Measurements from ENCODE around the gene ECEL1.
"Not testable (repeated sequence)": the region's sequence is repeated elsewhere in the genome, so short reads cannot be mapped to it uniquely, and the experiment has no call there.

Gene ECEL1

GRCh38 chr2:232464544-232464885 is 23.1 kb downstream of the ECEL1 start:
- DNase-seq (ENCODE audit: low read depth in 2 of 3, low spot score in 2 of 3) = no peak

DNA sequence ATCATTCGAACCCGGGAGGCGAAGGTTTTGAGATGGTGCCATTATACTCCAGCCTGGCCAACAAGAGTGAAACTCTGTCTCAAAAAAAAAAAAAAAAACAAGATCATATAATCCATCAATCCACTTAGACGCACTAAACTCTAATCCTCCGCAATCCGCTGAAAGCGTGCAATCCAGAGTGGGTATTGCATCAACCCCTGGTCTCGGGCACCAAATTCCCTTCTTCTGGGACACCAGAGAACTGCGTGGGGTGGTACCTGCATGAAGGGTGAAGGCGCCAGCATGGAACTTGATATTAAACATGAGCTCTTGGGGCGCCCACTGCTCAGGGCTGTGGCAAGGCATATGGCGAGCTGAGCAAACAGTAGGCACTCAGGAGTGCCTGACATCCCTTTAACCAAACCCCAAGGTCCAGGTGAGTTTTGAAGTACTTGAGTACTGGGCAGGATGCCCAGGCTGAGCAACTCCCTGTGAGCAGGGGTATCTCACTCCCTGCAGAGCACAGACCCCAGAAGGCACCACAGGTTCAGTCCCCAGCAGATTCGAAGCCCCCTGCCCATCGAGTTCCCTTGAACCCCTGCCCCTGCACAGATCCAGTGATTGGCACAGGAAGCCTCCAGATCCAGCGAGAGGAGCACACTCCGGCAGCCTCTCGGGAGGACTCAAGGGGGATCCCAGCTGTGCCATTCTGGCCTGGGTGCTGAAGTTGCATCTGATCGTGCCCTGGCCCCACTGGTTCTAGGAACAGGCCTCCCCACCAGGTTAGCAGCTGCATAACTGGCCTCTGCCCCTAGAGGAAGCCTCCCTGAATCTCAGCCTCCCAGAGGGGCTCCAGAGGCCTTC is 23.7 kb downstream of the ECEL1 start:
- DNase-seq (ENCODE audit: low read depth in 2 of 3, low spot score in 2 of 3) = no peak

DNA sequence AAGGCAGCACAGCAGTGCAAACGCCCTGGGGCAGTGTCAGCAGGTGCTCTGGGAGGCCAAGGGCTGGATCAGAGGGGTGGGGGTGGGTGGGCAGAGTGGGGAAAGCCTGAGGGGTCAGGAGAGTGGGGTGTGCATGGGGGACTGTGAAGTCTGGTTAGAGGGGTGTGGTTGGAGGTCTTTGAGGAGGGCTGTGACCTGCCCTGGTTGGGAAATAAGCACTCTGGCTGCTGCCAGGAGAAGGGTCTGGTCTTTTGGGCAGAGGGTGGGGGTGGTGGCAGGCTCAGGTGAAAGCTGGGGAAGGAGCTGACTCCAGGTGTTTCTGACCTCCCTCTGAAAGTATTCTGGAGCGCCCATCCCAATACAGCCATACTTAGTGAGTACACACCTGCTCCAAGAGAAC is 27.5 kb downstream of the ECEL1 start:
- no peak for DNase-seq (ENCODE audit: low read depth in 2 of 3, low spot score in 2 of 3)

DNA sequence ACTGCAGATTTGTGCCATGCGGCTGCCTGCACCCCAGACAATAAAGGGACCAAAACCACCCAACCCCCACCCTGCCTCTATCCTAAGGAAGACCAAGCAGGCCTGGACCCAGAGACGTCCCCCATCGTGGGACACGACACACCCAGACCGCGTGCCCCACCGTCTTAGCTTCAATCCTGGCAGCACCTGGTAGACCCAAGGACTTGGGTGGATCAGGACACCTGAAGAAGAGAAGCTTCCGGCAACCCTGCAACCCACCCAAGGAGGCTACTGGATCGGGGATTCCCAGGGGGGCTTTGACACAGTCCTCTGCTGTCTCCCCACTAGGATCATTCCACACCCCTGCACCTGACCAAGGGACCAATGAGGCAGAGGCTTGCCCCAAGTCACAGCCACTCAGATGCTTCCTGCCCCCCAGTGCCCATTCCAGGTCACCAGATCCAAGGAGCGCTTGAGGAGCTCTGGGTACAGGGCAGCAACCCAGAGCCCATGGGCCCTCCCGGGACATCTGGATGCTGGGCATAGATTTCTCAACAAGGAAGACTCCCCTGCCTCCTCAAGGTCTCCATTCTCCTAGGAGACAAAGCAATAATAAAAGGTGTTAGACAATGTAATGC is 28.1 kb downstream of the ECEL1 start:
- DNase-seq (ENCODE audit: low read depth in 2 of 3, low spot score in 2 of 3) = no peak

- DNase-seq (ENCODE audit: low read depth in 2 of 3, low spot score in 2 of 3) = no peak
These were observed 28.8 kb downstream of the ECEL1 start for GRCh38 chr2:232458661-232459418.

DNA sequence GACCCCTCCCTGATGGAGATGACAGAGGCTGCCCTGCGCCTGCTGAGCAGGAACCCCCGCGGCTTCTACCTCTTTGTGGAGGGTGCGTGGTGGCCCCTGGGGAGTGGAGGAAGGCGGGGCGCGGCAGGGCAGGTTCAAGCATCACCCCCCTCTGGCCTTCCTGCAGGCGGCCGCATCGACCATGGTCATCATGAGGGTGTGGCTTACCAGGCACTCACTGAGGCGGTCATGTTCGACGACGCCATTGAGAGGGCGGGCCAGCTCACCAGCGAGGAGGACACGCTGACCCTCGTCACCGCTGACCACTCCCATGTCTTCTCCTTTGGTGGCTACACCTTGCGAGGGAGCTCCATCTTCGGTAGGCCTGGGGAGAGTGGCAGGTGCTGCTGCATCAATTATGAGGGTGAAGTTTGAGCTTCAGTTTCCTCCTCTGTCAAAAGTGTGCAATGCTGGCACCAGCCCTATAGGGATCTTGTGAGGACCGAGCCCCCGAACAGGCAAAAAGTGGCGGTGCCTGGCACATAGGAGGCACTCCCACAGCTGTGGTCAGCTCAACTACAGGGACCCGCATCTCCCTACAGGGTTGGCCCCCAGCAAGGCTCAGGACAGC is 29.5 kb downstream of the ECEL1 start:
- no peak for DNase-seq (ENCODE audit: low read depth in 2 of 3, low spot score in 2 of 3)

GRCh38 chr2:232457121-232458011 is 30.3 kb downstream of the ECEL1 start:
- DNase-seq (ENCODE audit: low read depth in 2 of 3, low spot score in 2 of 3) = no peak

DNA sequence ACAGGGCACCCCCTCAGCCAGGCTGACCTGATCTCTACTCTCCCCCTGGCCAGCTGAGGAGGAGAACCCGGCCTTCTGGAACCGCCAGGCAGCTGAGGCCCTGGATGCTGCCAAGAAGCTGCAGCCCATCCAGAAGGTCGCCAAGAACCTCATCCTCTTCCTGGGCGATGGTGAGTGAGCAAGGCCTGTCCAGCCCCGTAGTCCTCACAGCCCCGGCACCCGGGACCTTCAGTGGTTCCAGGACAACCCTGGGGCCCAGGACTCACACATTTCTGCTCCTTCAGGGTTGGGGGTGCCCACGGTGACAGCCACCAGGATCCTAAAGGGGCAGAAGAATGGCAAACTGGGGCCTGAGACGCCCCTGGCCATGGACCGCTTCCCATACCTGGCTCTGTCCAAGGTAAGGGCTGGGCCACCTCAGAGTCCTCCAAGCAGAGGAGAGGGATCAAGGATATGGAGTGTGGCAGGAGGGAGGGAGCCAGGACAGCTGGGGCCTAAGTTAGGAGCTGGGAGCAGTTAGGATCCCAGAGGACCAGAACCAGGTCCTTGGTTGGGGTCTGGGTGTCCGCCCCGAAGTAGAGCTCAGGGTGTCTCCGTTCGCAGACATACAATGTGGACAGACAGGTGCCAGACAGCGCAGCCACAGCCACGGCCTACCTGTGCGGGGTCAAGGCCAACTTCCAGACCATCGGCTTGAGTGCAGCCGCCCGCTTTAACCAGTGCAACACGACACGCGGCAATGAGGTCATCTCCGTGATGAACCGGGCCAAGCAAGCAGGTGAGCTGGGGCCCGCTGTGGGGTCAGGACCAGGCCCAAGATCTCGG is 31.1 kb downstream of the ECEL1 start:
- no peak for DNase-seq (ENCODE audit: low read depth in 2 of 3, low spot score in 2 of 3)

DNA sequence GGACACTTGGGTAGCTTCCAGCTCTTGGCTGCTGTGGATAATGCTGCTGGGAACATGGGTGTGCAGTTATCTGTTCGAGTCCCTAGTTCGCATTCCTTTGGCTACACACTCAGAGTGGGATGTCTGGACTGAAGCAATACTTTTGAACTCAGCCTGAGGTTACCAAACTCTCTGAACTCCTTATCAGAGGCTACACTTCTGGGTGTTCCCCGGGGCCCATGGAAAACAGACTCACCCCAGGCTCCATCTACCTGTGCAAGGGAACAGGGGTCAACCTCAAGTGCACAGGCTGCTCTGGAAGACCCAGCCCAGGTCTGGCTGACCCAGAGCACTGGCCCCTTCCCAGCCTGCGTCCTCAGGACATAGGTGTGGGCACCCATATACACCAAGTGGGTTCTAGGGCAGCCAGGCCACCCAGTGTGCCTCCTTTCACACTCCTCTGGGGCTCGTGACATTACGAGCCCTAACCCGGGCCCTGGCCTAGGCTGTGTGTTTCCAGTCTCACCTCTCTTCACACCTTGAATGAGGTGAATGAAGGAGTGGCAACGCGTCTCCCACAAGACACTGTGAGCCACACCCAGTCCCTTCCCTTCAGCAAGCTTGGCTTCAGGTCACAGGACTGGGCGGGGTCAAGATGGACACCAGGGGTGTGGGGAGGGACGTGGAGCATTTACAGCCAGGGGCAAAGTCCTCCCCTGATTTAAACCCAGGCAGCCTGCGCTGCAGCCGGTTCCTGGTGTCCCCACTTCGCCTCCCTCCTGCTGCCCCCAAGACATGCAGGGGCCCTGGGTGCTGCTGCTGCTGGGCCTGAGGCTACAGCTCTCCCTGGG is 32.0 kb downstream of the ECEL1 start, which contains the start of gene ALPI:
Gene ALPI (plus strand): TSS at position 728 of the 830 bp plus-strand sequence. CDS start 47 bp downstream, at position 775.
- DNase-seq (ENCODE audit: low read depth in 2 of 3, low spot score in 2 of 3) = no peak

GRCh38 chr2:232454630-232455029 is 33.0 kb downstream of the ECEL1 start:
- no peak for DNase-seq (ENCODE audit: low read depth in 2 of 3, low spot score in 2 of 3)

DNA sequence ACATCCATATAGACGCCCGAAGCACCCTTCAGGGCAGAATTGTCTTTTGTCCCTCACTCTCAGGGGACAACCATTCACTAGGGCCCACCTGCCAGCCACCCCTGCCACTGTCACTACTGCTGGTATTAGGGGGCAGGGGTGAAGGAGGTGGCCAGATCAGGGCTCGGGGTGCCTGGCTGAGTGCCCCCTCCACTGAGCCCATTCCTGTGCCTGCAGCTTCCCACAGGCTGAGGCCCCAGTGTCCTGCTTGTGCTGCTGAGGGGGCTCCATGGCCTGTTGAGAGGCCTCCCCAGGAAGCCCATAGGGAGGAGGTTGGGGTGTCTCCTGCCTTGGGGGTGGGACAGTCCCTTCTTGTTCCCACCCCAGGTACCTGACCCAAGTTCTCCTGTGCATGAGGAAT is 36.0 kb downstream of the ECEL1 start:
- not testable (repeated sequence) for DNase-seq (ENCODE audit: low read depth in 2 of 3, low spot score in 2 of 3)

DNA sequence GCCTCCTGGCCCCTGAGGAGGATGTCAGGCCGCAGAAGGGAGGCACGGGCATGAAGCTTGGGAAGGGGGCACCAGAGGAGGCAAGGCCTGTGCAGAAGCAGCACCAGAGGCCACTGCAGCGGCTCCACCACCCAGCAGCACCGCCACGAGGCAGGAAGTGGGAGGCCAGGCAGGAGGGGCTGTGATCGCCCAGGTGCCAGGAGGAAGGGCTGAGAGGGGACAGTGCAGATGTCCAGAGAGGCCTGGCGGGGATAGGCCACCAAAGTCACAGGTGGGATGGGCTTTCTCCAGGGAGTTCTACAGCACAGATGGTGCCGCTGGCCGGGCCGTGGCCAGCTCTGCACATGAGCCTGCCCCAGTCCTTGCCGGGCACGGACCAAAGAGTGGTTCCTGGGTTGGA is 37.7 kb downstream of the ECEL1 start:
- DNase-seq (ENCODE audit: low read depth in 2 of 3, low spot score in 2 of 3) = no peak

- DNase-seq (ENCODE audit: low read depth in 2 of 3, low spot score in 2 of 3) = no peak
These were observed 39.3 kb downstream of the ECEL1 start for GRCh38 chr2:232448304-232448690.

DNA sequence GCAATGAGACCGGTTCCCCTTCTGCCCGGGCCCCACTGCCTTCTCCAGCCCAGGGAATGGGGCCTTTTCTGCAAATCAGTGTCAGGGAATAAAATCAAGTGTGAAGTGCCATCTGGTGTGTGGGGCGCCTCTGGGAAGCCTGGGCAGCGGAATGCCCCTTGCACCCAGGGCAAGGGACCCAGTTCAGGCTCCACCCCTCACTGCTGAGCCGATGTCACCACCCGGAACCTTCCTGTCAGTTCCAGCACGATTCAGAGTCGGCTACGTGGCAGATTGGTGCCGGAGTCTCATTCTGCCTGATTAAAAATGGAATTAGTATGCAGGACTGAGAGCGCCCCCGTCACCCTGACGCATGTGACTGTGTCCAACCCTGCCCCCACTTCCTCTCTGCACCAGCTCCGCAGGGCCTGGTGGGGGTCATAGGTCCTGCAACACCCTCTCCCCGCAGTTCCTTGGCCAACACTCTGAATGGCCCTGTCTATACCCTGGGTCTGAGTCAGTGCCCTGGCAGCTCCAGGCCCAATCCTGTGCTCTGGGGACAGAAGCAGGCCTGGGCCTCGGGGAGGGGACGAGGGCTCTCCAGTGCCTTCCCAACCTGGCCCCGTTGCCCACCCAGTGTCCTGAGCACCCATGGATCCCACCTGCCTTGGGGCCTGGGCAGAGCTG is 39.9 kb downstream of the ECEL1 start:
- DNase-seq (ENCODE audit: low read depth in 2 of 3, low spot score in 2 of 3) = no peak

GRCh38 chr2:232447091-232447620 is 40.5 kb downstream of the ECEL1 start:
- no peak for DNase-seq (ENCODE audit: low read depth in 2 of 3, low spot score in 2 of 3)

- DNase-seq (ENCODE audit: low read depth in 2 of 3, low spot score in 2 of 3) = not testable (repeated sequence)
These were observed 41.3 kb downstream of the ECEL1 start for GRCh38 chr2:232446266-232446777.

DNA sequence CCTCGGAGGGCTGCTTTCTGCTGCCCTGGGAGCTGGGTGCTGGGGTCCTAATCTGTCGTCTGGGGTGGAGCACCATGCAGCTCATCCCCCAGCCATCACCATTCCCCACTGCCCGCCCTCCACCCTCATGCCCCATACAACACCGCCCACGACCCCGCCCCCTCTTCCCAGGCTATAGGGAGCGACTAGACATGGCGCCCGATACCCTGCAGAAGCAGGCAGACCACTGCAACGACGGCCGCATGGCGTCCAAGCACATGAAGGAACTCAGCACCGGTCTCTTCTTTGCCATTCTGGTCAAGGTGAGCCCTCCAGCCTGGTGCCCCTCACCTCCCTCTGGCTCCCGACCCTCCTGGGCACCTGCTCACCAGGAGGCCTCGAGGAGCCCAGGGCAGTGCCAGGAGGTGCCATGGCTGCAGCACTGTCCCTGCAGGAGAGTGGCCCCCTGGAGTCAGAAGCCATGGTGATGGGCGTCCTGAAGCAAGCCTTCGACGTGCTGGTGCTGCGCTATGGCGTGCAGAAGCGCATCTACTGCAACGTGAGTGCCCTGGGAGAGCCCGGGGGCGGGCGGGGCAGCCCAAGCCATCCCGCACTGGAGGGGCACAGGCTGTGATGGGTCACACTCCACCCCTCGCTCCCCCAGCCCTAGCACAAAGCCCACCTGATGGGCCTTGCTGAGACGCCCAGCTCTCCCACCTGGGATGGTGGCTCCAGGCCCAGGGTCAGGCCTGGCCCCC is 42.3 kb downstream of the ECEL1 start:
- DNase-seq (ENCODE audit: low read depth in 2 of 3, low spot score in 2 of 3) = not testable (repeated sequence)

Measured in activated CD8-positive, alpha-beta memory T cell treated with anti-CD3 and anti-CD28 coated beads for 48 hours (primary cell).